Neuron (in vitro differentiated cells): Measurements from ENCODE around the gene CD9.
"Not testable (repeated sequence)": the region's sequence is repeated elsewhere in the genome, so short reads cannot be mapped to it uniquely, and the experiment has no call there.

ENCODE experiments used
- H2AFZ ChIP-seq: one replicate; pipeline ENCODE4 v1.6.1; 2013; ENCODE audit warnings: low read depth, mild to moderate bottlenecking, inconsistent platforms, low read length, moderate library complexity
- H3K27me3 ChIP-seq: one replicate; pipeline ENCODE4 v1.6.1; 2013; ENCODE audit warnings: low read length; ENCODE audit not compliant: insufficient read depth
- H3K36me3 ChIP-seq: one replicate; pipeline ENCODE4 v1.6.1; 2013; ENCODE audit warnings: low read length; ENCODE audit not compliant: insufficient read depth
- H3K4me1 ChIP-seq: one replicate; pipeline ENCODE4 v1.6.1; 2013; ENCODE audit warnings: low read length; ENCODE audit not compliant: insufficient read depth
- H3K4me3 ChIP-seq: 2 replicates; pipeline ENCODE4 v1.5.1; 2013; ENCODE audit warnings: mild to moderate bottlenecking, low read length, moderate library complexity
- H3K9me3 ChIP-seq: one replicate; pipeline ENCODE4 v1.6.1; 2013; ENCODE audit warnings: low read length

The CD9 gene

GRCh38 chr12:6200256-6201212, at the start of gene CD9:
TSS of gene CD9 (plus strand) at chr12:6200400. CDS start at chr12:6200500, 100 bp downstream.
- H3K36me3 ChIP-seq, result no peaks in the 10 kb centered on the region
- H3K4me1 ChIP-seq, result peaks cover 19% of the 10 kb centered on the region
- no peaks in the 10 kb centered on the region for H3K9me3 ChIP-seq
- peak within 1 kb of the TSS; percentile 32 for H3K4me3 ChIP-seq
- H2AFZ ChIP-seq, result no peak within 1 kb of the TSS
- H3K27me3 ChIP-seq, result peaks cover 49% of the 10 kb centered on the region

GRCh38 chr12:6154730-6155459, 45.3 kb upstream of the CD9 start:
- H3K9me3 ChIP-seq, result peaks cover 3% of the 10 kb centered on the region
- no peaks in the 10 kb centered on the region for H3K4me1 ChIP-seq
- no peaks in the 10 kb centered on the region for H3K27me3 ChIP-seq
- no peaks in the 10 kb centered on the region for H3K36me3 ChIP-seq
- no peak overlapping the region for H3K4me3 ChIP-seq
- no peak overlapping the region for H2AFZ ChIP-seq

- H2AFZ ChIP-seq, result no peak overlapping the region
- no peaks in the 10 kb centered on the region for H3K36me3 ChIP-seq
These were observed 42.7 kb upstream of the CD9 start for GRCh38 chr12:6157482-6157881.

GRCh38 chr12:6158255-6158654, 41.9 kb upstream of the CD9 start:
- Histone ChIP-seq H3K4me1 (no peaks in the 10 kb centered on the region), H3K27me3 (peaks cover 2% of the 10 kb centered on the region)

More at GRCh38 chr12:6157482-6157881, 42.7 kb upstream of the CD9 start:
- H3K27me3 ChIP-seq, result peaks cover 2% of the 10 kb centered on the region
- H3K4me3 ChIP-seq, result no peak overlapping the region
- H3K4me1 ChIP-seq, result no peaks in the 10 kb centered on the region
- H3K9me3 ChIP-seq, result peaks cover 3% of the 10 kb centered on the region

GRCh38 chr12:6158749-6159148, 41.5 kb upstream of the CD9 start:
- Histone ChIP-seq H3K4me1 (no peaks in the 10 kb centered on the region), H3K36me3 (no peaks in the 10 kb centered on the region), H3K4me3 (no peak overlapping the region), H2AFZ (no peak overlapping the region), H3K27me3 (peaks cover 2% of the 10 kb centered on the region), H3K9me3 (peaks cover 3% of the 10 kb centered on the region)

More at GRCh38 chr12:6158255-6158654, 41.9 kb upstream of the CD9 start:
- Histone ChIP-seq H2AFZ (no peak overlapping the region), H3K4me3 (no peak overlapping the region), H3K36me3 (no peaks in the 10 kb centered on the region), H3K9me3 (peaks cover 3% of the 10 kb centered on the region)

GRCh38 chr12:6159166-6160011, 40.8 kb upstream of the CD9 start:
- not testable (repeated sequence) for H3K4me1 ChIP-seq, H3K4me3 ChIP-seq, H2AFZ ChIP-seq, H3K36me3 ChIP-seq, H3K27me3 ChIP-seq, H3K9me3 ChIP-seq

GRCh38 chr12:6160049-6160649, 40.1 kb upstream of the CD9 start:
- not testable (repeated sequence) for H3K9me3 ChIP-seq, H3K36me3 ChIP-seq, H3K4me3 ChIP-seq

GRCh38 chr12:6161124-6161882, 38.9 kb upstream of the CD9 start:
- no peaks in the 10 kb centered on the region for H3K9me3 ChIP-seq
- H3K27me3 ChIP-seq, result peaks cover 2% of the 10 kb centered on the region
- no peaks in the 10 kb centered on the region for H3K36me3 ChIP-seq
- H2AFZ ChIP-seq, result no peak overlapping the region
- no peaks in the 10 kb centered on the region for H3K4me1 ChIP-seq
- H3K4me3 ChIP-seq, result no peak overlapping the region

More at GRCh38 chr12:6160049-6160649, 40.1 kb upstream of the CD9 start:
- not testable (repeated sequence) for H3K4me1 ChIP-seq, H2AFZ ChIP-seq, H3K27me3 ChIP-seq

GRCh38 chr12:6163416-6164060, 36.7 kb upstream of the CD9 start:
- Histone ChIP-seq H3K9me3 (no peaks in the 10 kb centered on the region), H3K4me1 (no peaks in the 10 kb centered on the region), H3K36me3 (no peaks in the 10 kb centered on the region), H2AFZ (no peak overlapping the region), H3K27me3 (peaks cover 2% of the 10 kb centered on the region), H3K4me3 (no peak overlapping the region)

GRCh38 chr12:6165395-6165794, 34.8 kb upstream of the CD9 start:
- Histone ChIP-seq H3K9me3 (no peaks in the 10 kb centered on the region), H3K27me3 (peaks cover 2% of the 10 kb centered on the region), H2AFZ (no peak overlapping the region), H3K4me3 (no peak overlapping the region), H3K4me1 (no peaks in the 10 kb centered on the region), H3K36me3 (no peaks in the 10 kb centered on the region)

- Histone ChIP-seq H3K4me3 (no peak overlapping the region), H3K9me3 (no peaks in the 10 kb centered on the region), H3K36me3 (no peaks in the 10 kb centered on the region), H2AFZ (no peak overlapping the region), H3K27me3 (no peaks in the 10 kb centered on the region), H3K4me1 (no peaks in the 10 kb centered on the region)
These were observed 33.4 kb upstream of the CD9 start for GRCh38 chr12:6166808-6167207.
